Measurements from ENCODE around the gene CCDC175.

CCDC175 gene

GRCh38 chr14:59576332-59577294 lies at the start of gene CCDC175:
TSS of gene CCDC175 (minus strand) at chr14:59576812. CDS start at chr14:59576775, 37 bp downstream.
- peak; percentile 83 for DNase-seq

DNA sequence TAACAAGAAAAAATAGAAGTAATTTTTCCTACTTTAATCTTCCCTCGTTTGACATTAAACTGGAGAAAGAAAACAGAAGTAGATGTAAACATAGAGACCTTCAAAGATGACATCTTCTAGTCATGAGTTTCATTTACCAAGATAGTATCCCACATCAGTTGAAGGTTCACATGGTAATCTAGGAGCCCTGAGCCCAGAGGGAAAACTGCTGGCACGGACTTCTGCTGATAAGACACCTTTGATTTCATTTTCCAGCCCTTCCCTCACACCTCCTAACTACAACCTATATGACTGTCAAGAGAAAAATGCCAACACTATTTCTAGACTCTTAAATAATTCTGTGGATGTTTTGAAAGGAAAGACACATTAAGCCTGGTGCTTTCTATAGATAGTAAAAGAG lies 46.0 kb upstream of the CCDC175 start:
- DNase-seq: no peak

- no peak for DNase-seq
Observed at GRCh38 chr14:59619061-59619460, 42.4 kb upstream of the CCDC175 start.

- DNase-seq: no peak
Observed at GRCh38 chr14:59601056-59601455, 24.4 kb upstream of the CCDC175 start.

- DNase-seq: no peak
Observed at GRCh38 chr14:59600211-59600945, 23.8 kb upstream of the CCDC175 start.

- no peak for DNase-seq
Observed at GRCh38 chr14:59595071-59595470, 18.5 kb upstream of the CCDC175 start.

DNA sequence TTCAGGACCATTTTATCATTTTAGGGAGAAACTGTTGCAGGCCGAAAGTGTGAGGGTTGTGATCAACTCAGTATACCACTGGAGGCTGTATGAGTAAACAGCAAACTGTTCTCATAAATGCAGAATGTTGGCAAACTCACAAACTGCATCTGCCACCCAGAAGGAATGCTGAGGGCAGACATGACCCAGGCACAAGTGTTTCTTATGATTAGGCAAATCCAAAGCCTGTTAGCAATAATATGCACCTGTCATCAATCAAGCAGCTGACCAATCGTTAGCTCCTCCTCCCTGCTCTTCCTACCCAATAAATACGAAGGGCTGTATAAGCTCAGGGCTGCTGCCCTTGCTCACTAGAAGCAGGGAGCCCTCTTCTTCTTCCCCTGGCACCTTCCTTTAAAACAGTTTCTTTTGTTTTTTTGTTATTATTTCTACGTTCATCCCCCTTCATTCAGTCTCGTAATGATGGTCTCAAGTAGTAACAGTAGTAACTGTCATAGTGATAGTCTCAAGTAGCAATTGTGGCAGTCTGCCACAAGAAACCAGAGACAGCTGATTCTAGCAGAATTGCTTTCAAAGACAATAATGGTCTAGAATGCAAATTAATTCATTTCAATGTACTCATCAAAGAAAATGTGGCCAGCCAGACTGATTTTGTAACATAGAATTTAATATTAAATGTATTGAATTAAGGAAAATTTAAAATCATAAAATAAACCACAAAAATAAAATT lies 15.2 kb upstream of the CCDC175 start:
- no peak for DNase-seq

DNA sequence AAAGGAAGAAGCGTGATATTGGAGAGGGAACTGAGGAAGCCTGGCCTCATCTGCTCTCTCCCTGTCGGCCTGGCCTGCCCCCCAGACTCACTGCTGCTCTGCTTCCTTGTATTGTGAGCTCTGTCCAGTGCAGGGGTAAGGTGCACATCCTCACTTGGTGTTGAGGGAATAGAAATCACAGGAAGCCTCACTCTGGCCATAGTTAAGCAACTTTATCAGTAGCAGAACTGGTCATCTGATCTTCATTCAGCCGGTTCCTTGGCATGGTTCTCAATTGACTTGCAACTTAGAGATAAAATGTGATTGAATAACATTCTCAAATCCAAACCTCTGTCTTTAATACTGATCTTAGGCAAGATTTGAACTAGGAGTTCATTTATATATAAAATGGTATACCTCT lies 11.5 kb upstream of the CCDC175 start:
- DNase-seq: no peak

- DNase-seq: no peak
Observed at GRCh38 chr14:59585891-59586554, 9.4 kb upstream of the CCDC175 start.

DNA sequence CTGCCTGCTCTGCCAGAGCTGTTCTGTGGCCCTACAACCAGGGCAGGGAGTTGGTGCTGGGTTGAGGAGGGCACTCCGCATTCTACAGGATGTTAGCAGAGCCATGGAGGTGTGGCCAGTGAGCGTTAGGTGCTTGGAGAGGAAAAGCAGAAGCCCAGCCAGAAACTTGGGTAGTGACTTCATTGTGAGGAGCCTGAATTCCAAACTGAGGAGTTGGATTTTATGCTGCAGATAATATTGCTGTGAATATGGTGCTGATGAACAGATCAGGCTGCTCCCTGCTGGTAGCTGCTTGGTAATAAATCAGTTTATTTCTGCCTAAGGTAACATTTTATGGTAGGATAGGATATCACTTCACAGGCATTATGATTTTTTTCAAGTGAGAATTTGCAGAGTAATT lies 7.1 kb upstream of the CCDC175 start:
- no peak for DNase-seq

- DNase-seq: no peak
Observed at GRCh38 chr14:59582845-59583509, 6.4 kb upstream of the CCDC175 start.

- DNase-seq: no peak
Observed at GRCh38 chr14:59582161-59582560, 5.5 kb upstream of the CCDC175 start.

DNA sequence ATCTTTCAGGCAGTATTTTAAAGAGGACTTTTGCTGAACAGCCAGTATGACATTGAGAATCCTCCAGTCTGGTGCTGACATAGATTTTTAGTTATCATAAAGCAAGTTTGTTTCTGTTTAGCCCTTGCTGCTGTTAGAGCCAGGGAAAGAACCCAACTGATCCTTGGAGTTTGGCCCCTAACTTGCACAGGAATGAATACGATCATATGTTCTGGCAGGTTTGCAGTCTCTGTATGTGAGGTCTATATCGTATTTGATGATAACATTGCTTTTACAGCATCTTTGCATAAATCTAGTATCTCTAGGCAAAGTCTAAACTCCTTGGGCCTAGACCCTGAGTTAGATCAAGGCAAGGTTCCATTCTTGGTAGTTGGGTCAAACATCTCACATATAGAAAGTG lies 4.3 kb upstream of the CCDC175 start:
- no peak for DNase-seq

- no peak for DNase-seq
Observed at GRCh38 chr14:59570122-59570521, 6.5 kb downstream of the CCDC175 start.

- no peak for DNase-seq
Observed at GRCh38 chr14:59566725-59567124, 9.9 kb downstream of the CCDC175 start.

DNA sequence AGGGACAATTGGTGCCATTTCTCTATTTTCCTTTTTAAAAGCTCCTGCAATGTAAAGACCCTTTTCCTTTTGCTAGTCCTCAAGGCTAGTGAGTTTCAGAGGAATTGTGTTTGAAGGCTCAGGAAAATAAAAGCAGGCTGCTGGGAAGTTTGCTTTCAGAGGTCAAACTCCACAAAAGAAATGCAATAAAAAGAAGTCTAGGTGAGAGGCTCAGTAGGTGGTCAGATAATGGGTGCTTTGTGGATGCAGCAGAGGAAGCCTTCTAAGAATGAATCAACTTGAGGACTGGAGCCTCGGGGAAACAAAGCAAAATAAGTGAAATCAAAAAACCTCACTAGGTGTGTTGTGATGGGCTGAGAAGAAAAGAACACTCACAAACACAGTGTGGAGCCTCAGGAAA lies 10.3 kb downstream of the CCDC175 start:
- DNase-seq: no peak

GRCh38 chr14:59565087-59565486 lies 11.5 kb downstream of the CCDC175 start:
- no peak for DNase-seq

GRCh38 chr14:59564366-59564765 lies 12.2 kb downstream of the CCDC175 start:
- no peak for DNase-seq

DNA sequence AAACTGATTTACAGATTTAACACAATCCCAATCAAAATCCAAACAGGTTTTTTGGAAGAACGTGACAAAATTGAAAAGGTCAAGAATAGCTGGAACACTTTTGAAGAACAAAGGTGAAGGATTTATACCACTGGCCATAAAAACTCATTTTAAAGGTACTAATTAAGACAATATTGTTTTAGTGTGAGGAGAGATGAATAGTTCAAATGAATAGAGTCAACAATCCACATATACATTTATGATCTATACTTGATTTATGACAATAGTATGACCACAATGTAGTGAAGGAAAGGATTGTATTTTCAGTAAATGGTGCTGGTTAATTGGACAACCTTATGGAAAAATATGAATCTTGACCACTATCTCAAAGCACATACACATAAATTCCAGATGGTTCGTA lies 29.3 kb downstream of the CCDC175 start:
- DNase-seq: no peak

DNA sequence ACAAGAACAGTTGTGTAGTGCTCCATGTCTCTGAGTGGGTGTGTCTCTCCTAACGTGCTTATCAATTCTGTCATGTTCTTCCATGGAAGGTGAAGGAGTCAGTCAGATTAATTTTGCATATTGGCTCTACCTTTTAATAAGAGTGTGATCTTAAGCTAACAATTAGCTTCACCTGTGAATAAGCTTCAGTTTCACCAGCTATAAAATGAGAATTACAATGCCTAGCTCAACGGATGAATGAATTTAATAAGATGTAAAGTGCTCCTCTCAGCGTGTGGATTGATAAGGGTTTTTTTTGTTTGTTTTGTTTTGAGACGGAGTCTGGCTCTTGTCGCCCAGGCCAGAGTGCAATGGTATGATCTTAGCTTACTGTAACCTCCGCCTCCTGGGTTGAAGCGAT lies 32.7 kb downstream of the CCDC175 start:
- DNase-seq: no peak

GRCh38 chr14:59541731-59542130 lies 34.9 kb downstream of the CCDC175 start:
- DNase-seq: no peak

GRCh38 chr14:59540852-59541251 lies 35.8 kb downstream of the CCDC175 start:
- no peak for DNase-seq

Data from stimulated activated CD4-positive, alpha-beta T cell treated with anti-CD3 and anti-CD28 coated beads, Interleukin-12 subunit alpha, Interleukin-12 subunit beta, amount 100 ng/mL, for 4 hours (primary cell).